Prostate gland (tissue), 2 donors: ENCODE measurements around the gene POGLUT2. TPM values are rescaled to one million over a fixed set of nuclear protein-coding genes. Genes with fewer than 3 reads are reported as not detected.

ENCODE experiments used
- DNase-seq: peaks from one replicate; pipeline ENCODE4 v3.0.0-alpha.2; 2019; ENCODE audit warnings: low spot score
- H3K27ac ChIP-seq, 2 donors: fragments of 200-600 bp; sonication (generic); 2 replicates each; pipeline ENCODE4 v1.5.1; 2017 to 2019
- H3K27me3 ChIP-seq: fragments of 200-600 bp; sonication (generic); replicated peaks from 2 replicates; pipeline ENCODE4 v1.5.1; 2019; ENCODE audit not compliant: insufficient read depth
- H3K36me3 ChIP-seq, 2 donors: fragments of 200-600 bp; sonication (generic); 1 replicate in 1 of 2; 2 replicates in 1 of 2; pipeline versions ENCODE4 v1.5.1 to v1.8.1; 2017 to 2019
- H3K4me1 ChIP-seq: fragments of 200-600 bp; sonication (generic); replicated peaks from 2 replicates; pipeline ENCODE4 v1.5.1; 2019
- H3K4me3 ChIP-seq, 2 donors: fragments of 200-600 bp; sonication (generic); 2 replicates each; pipeline ENCODE4 v1.5.1; 2017 to 2019
- H3K9me3 ChIP-seq: fragments of 200-600 bp; sonication (generic); 2 replicates; pipeline ENCODE4 v1.5.1; 2017
- POLR2A ChIP-seq: fragments of 450-650 bp; IDR thresholded peaks from one replicate; pipeline ENCODE4 v1.6.1; 2016; ENCODE audit warnings: antibody characterized with exemption, mild to moderate bottlenecking
- POLR2AphosphoS5 ChIP-seq: sonication (generic); formaldehyde crosslinking; IDR thresholded peaks from one replicate; pipeline ENCODE4 v1.6.1; 2017; ENCODE audit warnings: antibody characterized with exemption
- WGBS: methylation state at CpG from one replicate; pipeline ENCODE4 v1.1.5; 2018; 5-methylcytosine and 5-hydroxymethylcytosine counted together
- intact Hi-C: fragments of 100-400 bp; cut with DNase I; formaldehyde crosslinking; loops from one replicate; pipeline ENCODE4 v1.14.2; 2022
- total RNA-seq, 2 donors: library from RNA; depleted of rRNA; stranded (reverse); fragments of >200 nt; gene quantifications; one replicate each; pipeline ENCODE4 v1.1.0, GENCODE V29; 2016
- TF ChIP-seq, protein P1 (sequence below), 4 experiments: fragments of 200-600 bp in 2 of 4; fragments of 450-650 bp in 2 of 4; sonication (generic) in 2 of 4; IDR thresholded peaks; 1 replicate in 3 of 4; 2 replicates in 1 of 4; pipeline ENCODE4 v1.5.1; 2016 to 2019; ENCODE audit warnings: antibody characterized with exemption in 4 of 4, mild to moderate bottlenecking in 2 of 4, moderate library complexity in 2 of 4

Gene POGLUT2
- total RNA-seq, 2 donors from 2014 or later: 3.9 to 4.0 TPM

DNA sequence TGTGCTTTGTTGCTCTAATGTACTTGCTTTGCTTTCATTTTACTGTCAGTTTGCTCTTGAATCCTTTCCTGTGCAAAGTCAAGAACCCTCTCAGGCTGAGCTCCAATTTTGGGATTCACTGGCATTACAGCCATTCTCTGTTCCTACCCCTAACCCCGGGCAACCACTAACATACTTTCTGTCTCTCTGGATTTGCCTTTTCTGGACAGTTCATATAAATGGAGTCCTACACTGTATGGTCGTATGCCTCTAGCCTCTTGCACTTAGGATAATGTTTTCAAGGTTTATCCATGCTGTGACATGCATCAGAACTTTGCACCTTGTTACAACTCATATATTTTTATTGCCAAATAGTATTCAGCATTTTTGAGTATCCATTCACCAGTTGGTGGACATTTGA lies 22.5 kb downstream of the POGLUT2 start:
- no peaks in the 10 kb centered on the region for H3K9me3 ChIP-seq
- no peak for TF ChIP-seq POLR2A
- no peak for TF ChIP-seq POLR2AphosphoS5
- TF ChIP-seq, protein P1, sequence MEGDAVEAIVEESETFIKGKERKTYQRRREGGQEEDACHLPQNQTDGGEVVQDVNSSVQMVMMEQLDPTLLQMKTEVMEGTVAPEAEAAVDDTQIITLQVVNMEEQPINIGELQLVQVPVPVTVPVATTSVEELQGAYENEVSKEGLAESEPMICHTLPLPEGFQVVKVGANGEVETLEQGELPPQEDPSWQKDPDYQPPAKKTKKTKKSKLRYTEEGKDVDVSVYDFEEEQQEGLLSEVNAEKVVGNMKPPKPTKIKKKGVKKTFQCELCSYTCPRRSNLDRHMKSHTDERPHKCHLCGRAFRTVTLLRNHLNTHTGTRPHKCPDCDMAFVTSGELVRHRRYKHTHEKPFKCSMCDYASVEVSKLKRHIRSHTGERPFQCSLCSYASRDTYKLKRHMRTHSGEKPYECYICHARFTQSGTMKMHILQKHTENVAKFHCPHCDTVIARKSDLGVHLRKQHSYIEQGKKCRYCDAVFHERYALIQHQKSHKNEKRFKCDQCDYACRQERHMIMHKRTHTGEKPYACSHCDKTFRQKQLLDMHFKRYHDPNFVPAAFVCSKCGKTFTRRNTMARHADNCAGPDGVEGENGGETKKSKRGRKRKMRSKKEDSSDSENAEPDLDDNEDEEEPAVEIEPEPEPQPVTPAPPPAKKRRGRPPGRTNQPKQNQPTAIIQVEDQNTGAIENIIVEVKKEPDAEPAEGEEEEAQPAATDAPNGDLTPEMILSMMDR (IDR thresholded peaks at IDR 0.05): no peak
- intact Hi-C loops: no loop called here
- H3K27ac ChIP-seq: no peak overlapping the region
- no peak overlapping the region for H3K4me3 ChIP-seq
- H3K36me3 ChIP-seq: no peaks in the 10 kb centered on the region
- no peak for DNase-seq
- no peaks in the 10 kb centered on the region for H3K4me1 ChIP-seq
- H3K27me3 ChIP-seq: no peaks in the 10 kb centered on the region
- 91% methylated on average over 2 of the region's 2 CpGs for WGBS

DNA sequence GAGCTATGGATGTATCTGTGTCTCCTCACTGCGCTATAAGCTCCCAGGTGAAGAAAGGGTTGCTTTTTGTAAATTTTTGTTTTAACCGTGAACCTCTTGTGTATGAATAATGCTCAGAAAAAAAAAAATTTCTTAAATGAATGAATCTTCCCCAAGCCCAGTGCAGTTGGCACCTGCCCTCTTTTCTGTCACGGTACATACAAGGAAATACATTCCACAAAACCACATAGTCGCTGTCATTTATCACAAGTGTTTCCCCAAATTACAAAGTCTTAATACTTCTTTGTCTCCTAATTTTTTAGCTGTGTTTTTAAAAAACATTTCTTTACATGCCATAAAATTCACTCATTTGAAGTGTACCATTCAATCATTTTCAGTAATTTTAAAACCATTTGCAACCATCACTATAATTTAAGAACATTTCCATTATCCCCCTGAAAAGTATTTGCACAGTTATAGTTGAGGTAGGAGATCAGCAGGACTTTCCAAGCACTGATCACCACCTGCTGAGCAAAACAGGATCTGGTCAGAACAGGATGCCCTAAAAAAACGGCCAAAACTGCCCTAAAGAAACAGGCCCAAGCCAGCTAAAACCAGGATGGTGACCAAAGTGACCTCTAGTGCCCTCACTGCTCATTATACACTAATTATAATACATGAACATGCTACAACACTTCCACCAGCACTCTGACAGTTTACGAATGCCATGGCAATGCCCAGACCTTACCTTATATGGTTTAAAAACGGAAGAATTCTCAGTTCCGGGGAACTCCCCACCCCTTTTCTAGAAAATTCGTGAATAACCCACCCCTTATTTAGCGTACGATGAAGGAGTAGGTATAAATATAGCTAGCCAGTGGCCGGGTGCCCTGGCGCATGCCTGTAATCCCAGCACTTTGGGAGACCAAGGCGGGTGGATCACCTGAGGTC lies 23.9 kb downstream of the POGLUT2 start:
- intact Hi-C loops: loop anchor here (5.0 kb wide), 1 partner anchor 178 kb away; the partner anchor contains the start of gene TPP2
- TF ChIP-seq, protein P1 (IDR thresholded peaks at IDR 0.05): no peak
- TF ChIP-seq POLR2AphosphoS5 (no peak), POLR2A (no peak)
- H3K27me3 ChIP-seq: no peaks in the 10 kb centered on the region
- no peaks in the 10 kb centered on the region for H3K4me1 ChIP-seq
- no peaks in the 10 kb centered on the region for H3K36me3 ChIP-seq
- no peak for DNase-seq
- WGBS: 86% methylated on average over 14 of the region's 14 CpGs
- no peak overlapping the region for H3K4me3 ChIP-seq
- no peak overlapping the region for H3K27ac ChIP-seq
- no peaks in the 10 kb centered on the region for H3K9me3 ChIP-seq

DNA sequence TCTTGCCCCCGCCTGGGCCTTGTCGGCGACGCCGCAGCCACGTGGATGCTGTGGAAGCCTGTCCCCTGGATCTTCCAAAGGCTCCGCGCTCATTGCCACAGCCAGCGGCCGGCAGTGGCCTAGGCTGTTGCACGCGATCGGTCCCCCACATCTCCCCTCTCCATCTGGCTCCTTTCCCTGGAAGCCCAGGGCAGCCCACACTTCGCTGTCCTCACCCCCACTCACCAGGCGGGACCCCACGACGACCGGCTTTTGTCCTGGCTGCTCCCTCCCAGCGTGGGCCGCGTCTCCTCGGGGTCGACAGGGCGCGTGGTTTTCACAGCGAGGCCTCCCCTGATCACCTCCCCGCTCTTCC lies 24.6 kb downstream of the POGLUT2 start:
- H3K9me3 ChIP-seq: no peaks in the 10 kb centered on the region
- TF ChIP-seq, protein P1 (IDR thresholded peaks at IDR 0.05): no peak
- TF ChIP-seq POLR2A (no peak), POLR2AphosphoS5 (no peak)
- H3K4me1 ChIP-seq: no peaks in the 10 kb centered on the region
- intact Hi-C loops: loop anchor here (5.0 kb wide), 1 partner anchor 177 kb away; the partner anchor contains the start of gene TPP2
- H3K27me3 ChIP-seq: no peaks in the 10 kb centered on the region
- no peaks in the 10 kb centered on the region for H3K36me3 ChIP-seq
- no peak for DNase-seq
- WGBS: 77% methylated on average over 27 of the region's 27 CpGs
- peak overlapping the region; percentile 70 to 74 for H3K27ac ChIP-seq
- peak overlapping the region; percentile 63 to 73 for H3K4me3 ChIP-seq

DNA sequence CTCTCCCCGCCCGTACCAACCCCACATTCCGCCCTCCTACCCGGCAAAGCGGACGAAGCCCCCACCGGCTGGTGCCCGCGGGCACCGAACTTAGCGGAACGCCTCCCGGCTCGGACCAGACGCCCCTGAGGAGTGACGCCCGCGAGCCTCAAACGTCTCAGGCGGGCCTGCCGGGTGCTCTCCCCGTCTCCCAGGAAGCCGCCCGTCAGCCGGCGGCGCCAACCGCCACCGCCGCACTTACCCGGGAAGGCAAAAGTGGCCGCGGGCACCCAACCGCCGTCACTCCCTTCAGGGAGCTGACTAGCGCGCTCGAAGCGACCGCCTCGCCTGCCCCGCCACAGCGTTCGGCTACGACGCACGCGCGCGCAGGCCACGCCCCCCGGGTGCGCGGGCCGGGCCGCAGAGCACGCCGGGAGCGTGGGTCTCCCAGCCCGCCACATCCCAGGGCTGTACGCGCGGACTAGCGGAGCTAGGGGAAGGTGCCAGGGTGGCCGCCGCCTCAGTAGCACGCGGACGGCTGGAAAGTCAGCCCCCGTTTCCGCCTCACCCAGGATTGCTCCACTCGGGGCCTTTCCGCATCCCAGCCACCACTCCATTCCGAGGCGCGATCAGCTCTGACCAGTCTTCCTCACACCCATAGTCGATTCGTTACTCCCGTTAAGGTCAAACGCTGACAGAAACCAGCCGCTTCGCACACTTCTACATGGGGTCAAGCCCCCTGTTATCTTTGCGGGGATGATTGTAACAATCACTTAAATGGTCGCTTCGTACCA lies 25.1 kb downstream of the POGLUT2 start, which contains the start of gene TEX30:
Gene TEX30, minus strand, starts transcription at position 346 of the 773 bp plus-strand sequence. CDS start 3,760 bp downstream, outside the sequence.
- Histone ChIP-seq H3K27ac (peak within 1 kb of the TSS; percentile 70 to 74), H3K36me3 (no peaks in the 10 kb centered on the region), H3K9me3 (no peaks in the 10 kb centered on the region), H3K4me3 (peak within 1 kb of the TSS; percentile 63 to 73), H3K4me1 (no peaks in the 10 kb centered on the region), H3K27me3 (no peaks in the 10 kb centered on the region)
- TF ChIP-seq POLR2AphosphoS5 (peak; percentile 31), POLR2A (peak; percentile 63)
- TF ChIP-seq, protein P1 (IDR thresholded peaks at IDR 0.05): no peak
- intact Hi-C loops: loop anchor here (2.0 to 5.0 kb wide), 2 partner anchors 73 to 176 kb away; partner anchors contain the start of genes ERCC5 and TPP2
- peak; percentile 66 for DNase-seq
- whole genome bisulfite sequencing: 4% methylated on average over 58 of the region's 85 CpGs
